Stimulated activated CD4-positive, alpha-beta T cell treated with anti-CD3 and anti-CD28 coated beads, Interleukin-12 subunit alpha, Interleukin-12 subunit beta, amount 100 ng/mL, for 24 hours (primary cell): ENCODE measurements around the gene MRPL54.

Experiments used
- DNase-seq, 2 experiments: peaks; one replicate each; pipeline ENCODE4 v3.0.0-alpha.2; 2020; ENCODE audit warnings: low read depth in 2 of 2

The MRPL54 gene

GRCh38 chr19:3769494-3769893 is 7.0 kb downstream of the MRPL54 start:
- no peak for DNase-seq

GRCh38 chr19:3770136-3770999 is 7.9 kb downstream of the MRPL54 start:
- no peak for DNase-seq

- no peak for DNase-seq
These were observed 8.8 kb downstream of the MRPL54 start for GRCh38 chr19:3771000-3771905.

GRCh38 chr19:3771906-3772455 is 9.5 kb downstream of the MRPL54 start, which contains the start of gene RAX2:
Gene RAX2, minus strand, starts transcription at chr19:3772228. Its CDS starts 486 bp downstream, at chr19:3771742.
- DNase-seq = no peak

DNA sequence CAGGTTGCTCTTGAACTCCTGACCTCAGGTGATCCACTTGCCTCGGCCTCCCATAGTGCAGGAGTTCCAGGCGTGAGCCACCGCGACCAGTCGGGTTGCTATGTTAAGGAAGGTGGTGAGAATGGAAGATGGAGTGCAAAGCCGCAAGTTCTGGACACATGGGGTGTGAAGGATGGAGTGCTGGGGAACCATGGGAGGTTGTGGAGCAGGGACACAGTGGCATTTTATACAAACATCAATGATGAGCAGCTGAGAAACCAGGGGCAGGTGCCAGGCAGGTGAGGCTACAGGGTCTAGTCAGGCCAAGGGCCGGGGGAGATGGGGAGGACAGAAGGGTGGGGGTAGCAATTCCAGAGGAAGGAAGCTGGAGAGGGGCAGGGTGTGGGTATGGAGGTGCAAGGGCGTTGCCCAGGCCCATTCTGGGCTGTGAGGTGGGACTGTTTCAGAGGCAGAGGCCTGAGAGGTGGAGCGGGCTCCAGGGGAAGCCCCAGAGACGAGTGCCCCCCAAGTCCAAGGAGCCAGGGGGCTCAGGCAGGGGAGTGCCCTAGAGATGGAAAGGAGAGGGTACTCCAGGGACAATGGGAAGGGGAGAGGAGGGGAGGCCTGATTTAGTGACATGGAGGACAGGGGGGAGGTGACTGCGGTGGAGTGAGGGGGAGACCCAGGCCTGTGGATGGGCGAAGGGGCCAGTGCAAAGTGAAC is 11.5 kb downstream of the MRPL54 start:
- no peak for DNase-seq

DNA sequence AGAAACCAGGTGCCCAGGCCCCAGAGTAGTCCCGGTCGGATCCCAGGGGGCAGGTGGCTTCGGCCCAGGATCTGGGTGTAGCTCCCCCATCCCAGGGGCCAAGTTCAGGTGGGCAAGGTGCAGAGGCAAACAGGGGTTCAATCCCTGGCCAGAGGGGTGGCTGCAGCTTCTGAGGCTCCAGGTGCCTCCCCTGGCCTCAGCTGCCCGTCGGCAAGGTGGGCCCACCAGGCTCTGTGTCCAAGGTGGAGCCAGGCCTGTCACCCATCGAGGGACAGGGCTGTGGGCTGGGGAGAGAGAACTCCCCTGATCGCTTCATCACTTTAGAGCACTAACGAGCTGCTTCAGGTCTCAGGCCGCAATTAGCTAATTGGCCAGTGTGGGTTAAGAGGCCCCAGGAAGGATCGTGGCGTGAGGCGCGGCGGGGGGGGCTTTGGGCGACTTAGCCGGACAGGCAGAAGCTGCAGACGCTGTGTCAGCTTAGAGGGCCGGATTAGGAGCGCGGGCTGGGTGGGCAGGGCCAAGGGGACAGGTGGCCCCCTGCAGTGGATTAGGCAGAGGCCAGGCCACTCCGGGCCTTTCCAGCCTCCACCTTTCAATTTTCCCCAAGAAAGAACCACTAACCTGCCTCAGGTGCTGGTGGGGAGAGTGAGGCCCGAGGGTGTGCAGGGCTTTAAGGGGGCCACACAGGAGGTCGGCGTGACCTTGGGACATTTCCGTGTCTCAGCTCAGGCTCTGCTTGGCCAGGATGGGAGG is 12.3 kb downstream of the MRPL54 start:
- no peak for DNase-seq

- no peak for DNase-seq
These were observed 12.9 kb downstream of the MRPL54 start for GRCh38 chr19:3775374-3775711.

DNA sequence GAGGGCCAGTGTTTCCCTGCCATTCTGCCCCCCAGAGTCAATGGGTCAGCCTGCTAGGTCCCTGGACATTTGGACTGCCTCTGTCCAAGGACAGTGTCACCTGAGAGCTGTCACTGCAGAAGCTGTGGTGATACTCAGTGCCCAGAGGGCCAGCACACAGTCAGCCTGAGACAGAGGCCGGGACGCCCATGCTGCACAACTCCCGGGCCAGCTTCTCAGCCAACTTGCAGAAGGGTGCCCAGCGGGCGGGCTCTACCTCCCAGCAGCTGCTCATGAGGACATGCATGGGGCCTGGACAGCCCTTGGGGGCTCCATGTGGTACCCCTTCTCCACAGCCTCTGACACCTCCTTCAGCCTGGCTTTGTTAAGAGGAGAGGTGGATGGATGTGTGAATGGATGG is 13.3 kb downstream of the MRPL54 start:
- no peak for DNase-seq

DNA sequence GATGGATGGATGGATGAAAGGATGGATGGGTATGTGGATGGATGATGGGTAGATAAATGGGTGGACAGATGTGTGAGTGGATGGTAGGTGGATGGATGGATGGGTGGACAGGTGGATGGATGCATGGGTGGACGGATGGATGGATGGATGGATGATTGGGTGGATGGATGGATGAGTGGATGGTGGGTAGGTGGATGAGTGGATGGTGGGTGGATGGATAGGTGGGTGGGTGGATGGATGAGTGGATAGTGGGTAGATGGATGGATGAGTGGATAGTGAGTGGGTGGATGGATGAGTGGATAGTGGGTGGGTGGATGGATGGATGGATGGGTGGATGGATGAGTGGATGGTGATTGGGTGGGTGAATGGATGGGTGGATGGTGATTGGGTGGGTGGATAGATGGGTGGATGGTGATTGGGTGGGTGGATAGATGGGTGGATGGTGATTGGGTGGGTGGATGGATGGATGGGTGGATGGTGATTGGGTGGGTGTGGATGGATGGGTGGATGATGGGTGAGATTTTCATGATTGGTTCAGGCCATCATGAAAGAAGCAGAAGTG is 14.1 kb downstream of the MRPL54 start:
- DNase-seq = no peak

DNA sequence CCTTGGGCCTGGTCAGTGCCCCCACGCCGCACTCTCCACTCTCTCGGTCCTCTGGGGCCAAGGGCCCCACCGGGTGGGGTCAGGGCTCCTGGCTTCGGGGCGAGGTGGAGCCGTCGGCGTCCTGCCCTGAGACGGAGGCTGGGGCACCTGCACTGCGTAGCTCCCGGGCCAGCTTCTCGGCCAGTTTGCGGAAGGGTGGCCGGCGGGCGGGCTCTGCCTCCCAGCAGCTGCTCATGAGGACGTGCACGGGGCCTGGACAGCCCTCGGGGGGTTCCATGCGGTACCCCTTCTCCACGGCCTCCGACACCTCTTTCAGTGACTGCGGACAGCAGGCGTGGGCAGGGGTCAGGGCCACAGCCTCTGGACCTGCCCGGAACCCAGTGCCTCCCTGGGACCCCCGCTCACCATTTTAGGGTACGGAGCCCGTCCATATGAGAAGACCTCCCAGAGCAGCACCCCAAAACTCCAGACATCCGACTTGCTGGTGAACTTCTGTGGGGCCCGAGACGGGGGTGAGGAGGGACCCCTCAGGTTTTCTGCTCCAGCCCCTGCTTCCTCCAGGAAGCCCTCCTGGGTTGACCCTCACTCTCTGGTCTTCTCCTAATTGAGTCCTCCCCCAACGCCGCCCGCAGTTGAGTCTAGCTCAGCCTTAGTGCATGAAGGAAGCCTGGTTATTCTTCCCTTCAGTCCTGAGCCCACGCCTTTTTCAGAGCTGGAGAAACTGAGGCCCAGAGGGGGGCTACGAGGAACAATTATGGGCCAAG is 15.8 kb downstream of the MRPL54 start:
- DNase-seq = no peak

- DNase-seq = no peak
These were observed 16.6 kb downstream of the MRPL54 start for GRCh38 chr19:3778899-3779723.

- no peak for DNase-seq
These were observed 18.4 kb downstream of the MRPL54 start for GRCh38 chr19:3780786-3781304.

GRCh38 chr19:3781603-3782002 is 19.1 kb downstream of the MRPL54 start:
- DNase-seq = no peak

DNA sequence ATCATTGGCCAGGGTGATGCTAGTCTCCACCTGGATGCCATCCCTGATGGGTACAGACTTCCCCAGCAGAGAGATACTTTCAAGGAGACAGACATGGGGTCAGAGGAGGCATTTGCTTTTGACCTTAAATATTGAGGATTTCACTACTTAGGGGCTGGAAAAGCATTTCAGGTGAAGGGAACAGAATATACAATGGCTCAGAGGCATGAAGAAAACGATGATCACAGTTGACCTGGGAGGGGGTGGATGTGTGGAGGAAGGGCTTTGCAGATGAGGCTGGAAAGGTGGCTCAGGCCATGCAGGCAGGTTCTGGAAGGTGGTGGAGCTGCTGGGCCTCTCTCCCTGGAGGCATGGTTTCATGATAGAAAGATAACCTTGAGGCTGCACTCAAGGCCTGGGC is 19.8 kb downstream of the MRPL54 start:
- no peak for DNase-seq

DNA sequence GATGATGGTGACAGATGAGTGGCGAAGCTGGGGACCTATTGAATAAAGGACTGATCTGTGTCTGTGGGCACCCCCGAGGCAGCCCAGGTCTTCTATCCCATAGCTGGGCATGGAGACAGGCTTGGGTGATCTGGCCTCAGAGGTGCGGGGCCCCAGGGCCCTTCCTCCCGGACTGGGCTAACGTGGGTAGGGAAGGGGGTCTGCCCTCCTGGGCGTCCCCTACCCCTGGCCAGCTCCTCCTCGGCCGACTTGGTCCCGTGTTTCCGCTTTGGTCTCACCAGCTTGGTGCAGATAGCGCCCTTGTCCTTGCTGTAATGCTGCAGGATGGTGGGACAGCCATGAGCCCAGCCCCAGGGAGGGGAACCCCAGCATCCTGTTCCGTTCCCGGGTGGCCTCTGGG is 20.4 kb downstream of the MRPL54 start:
- DNase-seq = no peak

DNA sequence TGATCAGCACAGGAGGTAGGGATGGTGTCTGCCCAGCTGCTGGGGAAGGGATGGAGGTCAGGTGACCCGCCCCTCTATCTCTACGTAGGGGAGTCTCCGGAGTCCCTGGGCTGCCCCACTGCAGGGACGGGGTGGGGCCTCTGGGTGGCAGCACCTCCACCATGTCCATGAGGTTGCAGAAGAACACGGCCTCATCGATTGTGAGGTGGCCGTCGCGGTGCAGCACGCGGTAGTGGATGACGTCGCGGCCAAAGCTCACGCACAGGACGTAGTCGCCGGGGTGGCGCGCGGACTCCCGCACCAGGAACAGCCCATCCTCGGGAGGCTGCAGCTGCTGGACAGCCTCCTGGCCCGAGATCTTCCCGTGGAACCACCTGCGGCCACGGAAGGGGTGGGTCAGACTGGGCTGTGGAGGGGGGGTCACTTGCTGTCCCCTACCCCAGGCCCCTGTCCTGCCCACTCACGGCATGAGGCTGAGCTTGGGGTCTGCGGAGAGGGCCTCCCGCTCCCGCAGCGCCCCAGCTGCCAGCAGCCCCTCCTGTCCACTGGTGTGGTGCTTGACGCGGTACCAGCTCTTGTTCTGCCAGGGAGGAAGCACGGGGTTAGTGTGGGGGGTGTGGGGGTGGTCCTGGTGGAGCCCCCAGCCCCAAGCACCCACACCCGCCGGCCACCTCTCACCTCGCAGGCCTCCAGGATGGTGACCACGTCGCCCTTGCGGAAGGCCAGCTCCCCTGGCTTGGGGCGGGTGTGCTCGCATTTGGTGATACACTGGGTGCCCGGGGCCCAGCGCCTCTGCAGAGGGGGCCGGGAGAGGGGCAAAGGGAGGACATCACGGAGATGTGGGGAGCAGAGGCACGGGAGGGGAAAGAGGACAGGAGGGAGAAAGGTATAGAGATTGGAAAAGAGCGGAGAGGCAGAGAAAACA is 21.4 kb downstream of the MRPL54 start:
- DNase-seq = peak in 1 of 2 experiments; percentile 41

DNA sequence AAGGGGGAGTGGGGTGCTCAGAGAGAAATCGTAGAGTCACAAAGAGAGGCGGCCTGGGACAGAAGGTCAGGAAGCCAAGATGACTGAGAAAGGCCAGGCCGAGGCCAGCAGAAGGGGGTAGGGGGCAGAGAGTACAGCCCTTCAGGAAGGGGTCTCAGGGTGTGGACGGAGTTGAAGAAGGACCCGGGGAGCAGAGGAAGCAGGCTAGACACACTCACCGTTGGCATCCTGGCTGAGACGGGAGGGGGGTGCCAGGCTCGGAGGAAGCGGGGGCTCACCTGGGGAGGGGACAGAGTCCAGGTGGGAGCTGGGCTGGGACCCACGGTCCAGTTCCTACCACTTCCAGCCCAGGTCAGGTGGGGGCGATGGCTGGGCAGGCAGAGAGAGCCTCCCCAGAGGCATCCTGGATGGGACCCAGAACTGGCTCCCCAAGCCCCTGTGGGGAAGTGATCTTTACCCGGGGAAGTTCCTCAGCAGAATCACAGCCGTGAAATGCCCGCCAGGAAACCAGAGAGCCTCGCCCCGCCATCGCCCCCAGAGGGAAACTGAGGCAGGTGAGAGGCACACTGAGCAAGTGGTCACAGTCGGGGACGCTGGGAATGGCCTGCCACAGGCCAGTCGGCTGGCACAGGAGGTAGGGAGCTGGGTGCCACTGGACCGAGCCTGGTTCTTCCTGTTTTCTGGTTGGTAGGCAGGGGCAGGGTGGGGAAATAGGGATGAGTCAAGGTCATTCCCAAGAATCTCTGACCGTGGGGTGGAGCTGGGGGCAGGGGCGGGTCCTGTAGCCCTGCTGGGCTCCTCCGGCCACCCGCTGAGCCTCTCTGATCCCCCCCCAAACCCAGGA is 22.3 kb downstream of the MRPL54 start:
- DNase-seq = no peak
